GM19397 (cell line): ENCODE measurements around the gene TNN.
"Not testable (repeated sequence)": the region's sequence is repeated elsewhere in the genome, so short reads cannot be mapped to it uniquely, and the experiment has no call there.

ENCODE experiments used
- ATAC-seq: cut with Tn5 transposase; IDR thresholded peaks from one replicate; pipeline ENCODE4 v1.9.1; 2021; ENCODE audit warnings: mild to moderate bottlenecking, moderate library complexity; ENCODE audit not compliant: unreplicated experiment

TNN gene

DNA sequence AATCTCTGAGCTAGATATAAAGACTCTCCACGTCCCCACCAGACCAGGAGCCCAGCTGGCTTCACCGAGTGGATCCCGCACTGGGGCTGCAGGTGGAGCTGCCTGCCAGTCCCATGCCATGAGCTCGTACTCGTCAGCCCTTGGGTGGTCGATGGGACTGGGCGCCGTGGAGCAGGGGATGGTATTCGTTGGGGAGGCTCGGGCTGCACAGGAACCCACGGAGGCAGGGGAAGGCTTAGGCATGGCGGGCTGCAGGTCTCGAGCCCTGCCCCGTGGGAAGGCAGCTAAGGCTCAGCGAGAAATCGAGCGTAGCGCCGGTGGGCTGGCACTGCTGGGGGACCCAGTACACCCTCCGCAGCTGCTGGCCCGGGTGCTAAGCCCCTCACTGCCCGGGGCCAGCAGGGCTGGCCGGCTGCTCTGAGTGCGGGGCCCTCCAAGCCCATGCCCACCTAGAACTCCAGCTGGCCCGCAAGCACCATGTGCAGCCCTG is 40.7 kb downstream of the TNN start:
- not testable (repeated sequence) for ATAC-seq

DNA sequence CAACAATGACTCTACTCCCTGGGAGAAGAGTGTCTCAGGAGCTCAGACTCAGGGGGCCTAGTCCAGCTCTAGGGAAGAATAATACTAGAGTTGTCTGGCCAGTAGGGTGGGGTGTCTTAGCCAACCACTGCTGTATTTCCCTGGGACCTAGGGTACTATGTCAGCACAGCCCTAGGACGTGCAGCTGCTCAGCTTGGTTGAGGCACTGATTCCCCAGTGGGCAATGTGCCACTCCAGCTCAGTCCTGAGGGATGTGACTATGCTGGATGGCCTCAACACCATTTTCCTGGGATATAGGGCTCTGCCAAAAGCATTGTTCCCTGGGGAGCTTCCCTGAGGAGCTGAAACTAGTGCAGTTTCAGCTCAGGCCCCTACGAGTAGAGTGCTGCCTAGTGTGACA is 47.4 kb downstream of the TNN start:
- ATAC-seq, result no peak

DNA sequence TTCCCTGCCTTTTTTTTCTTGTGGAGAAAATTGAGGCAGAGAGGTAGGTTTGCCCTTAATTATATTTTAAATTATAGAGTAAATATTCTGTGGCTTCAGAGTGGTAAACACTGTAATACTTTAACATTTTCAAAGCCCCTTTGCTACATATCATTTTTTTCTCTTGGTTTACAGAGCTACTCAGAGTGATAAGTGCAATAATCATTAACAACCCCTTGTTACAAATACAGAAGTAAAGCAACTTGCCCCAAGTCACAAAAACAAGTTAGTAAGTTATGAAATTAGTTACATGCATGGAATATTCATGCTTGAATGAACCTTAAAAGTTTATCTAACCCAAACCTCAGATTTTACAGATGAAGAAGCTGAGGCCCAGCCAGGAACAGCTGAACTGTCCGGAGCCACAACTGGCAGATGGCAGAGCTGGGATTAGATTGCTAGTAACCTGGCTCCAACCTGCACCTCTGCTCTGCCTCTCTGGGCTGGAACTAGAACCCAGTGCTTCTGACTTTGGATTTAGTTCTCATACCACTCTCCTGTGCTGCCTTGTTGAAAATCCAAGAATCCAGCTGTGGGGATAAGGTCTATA is 48.7 kb downstream of the TNN start:
- no peak for ATAC-seq

DNA sequence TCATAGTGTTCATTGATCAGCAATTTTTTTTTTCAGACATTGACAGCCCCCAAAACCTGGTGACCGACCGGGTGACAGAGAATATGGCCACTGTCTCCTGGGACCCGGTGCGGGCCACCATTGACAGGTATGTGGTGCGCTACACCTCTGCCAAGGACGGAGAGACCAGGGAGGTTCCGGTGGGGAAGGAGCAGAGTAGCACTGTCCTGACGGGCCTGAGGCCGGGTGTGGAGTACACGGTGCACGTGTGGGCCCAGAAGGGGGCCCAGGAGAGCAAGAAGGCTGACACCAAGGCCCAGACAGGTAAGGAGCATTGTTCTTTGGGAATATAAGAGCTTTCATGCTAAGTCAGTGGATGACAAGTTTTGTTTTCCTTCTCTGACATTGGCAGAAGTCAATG is 49.3 kb downstream of the TNN start:
- ATAC-seq, result no peak

DNA sequence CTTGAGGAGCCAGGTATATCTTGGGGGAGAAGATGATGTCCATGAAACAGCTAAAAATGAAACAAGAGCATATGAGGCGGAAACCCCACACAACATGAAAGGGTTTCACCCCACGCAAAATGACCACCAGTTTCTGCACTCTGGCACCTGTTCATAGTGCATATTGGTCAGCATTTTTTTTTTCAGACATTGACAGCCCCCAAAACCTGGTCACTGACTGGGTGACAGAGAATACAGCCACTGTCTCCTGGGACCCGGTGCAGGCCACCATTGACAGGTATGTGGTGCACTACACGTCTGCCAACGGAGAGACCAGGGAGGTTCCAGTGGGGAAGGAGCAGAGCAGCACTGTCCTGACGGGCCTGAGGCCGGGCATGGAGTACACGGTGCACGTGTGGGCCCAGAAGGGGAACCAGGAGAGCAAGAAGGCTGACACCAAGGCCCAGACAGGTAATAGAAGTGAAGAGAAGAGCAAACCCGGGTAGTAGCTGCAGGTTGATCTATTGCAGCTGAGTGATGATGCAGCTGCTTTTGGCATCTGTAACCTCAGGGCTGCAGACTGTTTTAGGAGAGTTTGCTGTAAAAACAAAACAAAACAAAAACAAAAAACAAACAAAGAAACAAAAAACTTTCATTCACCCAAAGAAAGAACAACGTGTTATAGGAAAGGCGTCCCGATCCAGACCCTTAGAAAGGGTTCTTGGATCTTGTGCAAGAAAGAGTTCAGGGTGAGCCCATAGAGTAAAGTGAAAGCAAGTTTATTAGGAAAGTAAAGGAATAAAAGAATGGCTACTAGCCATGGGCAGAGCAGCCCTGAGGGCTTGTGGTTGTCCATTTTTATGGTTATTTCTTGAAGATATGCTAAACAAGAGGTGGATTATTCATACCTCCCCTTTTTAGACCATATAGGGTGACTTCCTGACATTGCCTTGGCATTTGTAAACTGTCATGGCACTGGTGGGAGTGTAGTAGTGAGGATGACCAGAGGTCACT is 51.0 kb downstream of the TNN start:
- no peak for ATAC-seq

DNA sequence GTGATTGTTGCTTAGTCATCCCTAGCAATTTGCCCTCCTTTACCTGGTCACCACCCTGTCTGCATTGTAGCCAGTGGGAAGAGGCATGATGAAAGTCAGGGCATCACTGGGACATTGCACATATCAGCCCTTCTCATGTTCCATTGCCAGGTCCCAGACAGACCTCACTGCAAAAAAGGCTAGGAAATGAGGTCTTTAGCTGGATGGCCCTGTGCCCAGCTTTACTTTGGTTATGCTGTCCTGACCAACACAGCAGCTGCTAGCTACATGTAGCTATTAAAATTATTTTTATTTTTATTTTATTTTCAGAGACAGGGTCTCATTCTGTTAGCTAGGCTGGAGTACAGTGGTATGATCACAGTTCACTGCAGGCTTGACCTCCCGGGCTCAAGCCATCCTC is 52.9 kb downstream of the TNN start:
- ATAC-seq, result no peak

- ATAC-seq, result no peak
Measured at GRCh38 chr1:175124861-175125260, 57.2 kb downstream of the TNN start.

DNA sequence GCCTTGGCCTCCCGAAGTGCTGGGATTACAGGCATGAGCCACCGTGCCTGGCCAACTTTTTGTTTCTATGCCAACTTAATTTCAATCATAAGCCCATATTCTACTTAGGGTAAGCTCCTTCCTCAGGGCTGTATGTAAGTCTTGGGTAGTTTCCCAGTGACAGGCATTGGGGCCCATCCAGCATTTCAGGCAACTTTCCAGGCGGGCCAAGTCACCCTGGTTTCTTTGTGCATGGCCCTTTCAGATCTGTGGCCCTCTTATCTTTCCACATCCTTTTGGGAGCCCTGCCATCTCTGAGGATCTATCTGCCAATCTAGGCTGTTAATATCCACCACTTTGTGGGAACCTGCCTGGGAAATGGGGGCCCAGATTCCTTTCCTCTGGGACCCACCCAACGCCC is 58.7 kb downstream of the TNN start:
- no peak for ATAC-seq

GRCh38 chr1:175127565-175127964 is 59.9 kb downstream of the TNN start:
- ATAC-seq, result no peak

- ATAC-seq, result no peak
Measured at GRCh38 chr1:175128523-175128922, 60.9 kb downstream of the TNN start.

DNA sequence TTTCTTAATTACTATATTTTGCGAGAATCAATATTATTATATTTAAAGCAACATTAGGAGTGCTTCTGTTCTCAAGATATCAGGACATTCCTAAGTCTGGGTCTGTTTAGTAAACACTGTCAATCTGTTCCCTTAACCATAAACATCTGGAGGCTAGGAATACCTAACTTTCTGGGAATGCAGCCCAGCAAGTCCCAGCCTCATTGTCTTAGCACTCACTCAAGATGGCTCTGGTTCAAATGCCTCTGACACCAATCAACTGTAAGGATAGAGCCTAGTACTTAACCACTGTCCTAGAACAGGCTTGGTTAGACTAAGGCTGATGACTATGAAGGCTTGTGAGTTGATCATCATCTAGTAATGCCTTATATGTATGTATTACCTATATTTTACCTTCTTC is 61.5 kb downstream of the TNN start:
- ATAC-seq, result no peak

GRCh38 chr1:175129644-175129996 is 62.0 kb downstream of the TNN start:
- ATAC-seq, result no peak

DNA sequence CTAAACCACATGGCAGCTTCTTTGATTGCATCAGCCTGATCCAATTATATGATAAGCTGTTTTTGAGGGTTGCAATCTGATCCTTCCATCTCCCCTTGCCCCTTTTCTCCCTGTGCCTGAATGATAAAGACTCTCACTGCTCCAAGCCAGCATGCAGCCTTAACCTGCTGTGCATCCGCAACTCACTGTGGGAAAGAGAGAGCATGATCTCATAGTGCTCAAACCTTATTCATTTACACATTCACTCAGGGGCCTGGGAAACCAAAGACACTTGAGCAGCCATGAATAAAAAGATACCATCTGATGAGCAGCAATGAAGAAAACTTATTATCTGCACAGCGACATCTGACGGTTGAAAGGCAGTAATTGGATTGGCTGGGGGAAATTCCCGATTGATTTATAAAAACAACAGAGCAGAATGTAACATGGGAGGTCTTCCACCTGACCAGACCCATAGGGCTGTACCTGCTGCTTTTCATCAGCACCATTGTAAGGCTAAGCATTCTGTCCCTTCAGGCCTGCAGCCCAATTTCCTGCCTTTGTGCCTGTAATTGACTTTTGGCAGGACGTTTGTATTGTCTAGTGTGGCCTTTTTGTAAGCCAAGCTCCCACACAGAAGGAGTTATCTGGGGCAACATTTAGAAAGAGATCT is 62.5 kb downstream of the TNN start:
- no peak for ATAC-seq

DNA sequence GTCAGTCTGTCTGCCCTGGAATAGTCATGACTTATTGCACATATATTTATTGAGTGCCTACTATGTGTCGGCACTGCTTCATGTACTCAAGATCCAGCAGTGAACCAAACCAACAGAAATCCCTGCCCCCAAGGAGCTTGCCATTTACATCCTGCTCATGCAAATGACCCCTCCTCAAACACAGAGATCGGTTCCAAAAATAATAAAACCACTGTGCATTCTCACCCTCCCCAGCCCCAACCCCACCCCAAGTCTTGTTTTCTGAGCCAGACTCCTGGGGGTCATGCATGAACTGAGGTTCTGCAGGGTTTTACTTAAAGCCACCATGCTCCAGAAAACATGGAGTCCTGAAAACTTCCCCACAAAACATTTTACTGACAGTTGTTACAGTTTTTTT is 63.0 kb downstream of the TNN start:
- ATAC-seq, result no peak

GRCh38 chr1:175131095-175131494 is 63.5 kb downstream of the TNN start:
- no peak for ATAC-seq

DNA sequence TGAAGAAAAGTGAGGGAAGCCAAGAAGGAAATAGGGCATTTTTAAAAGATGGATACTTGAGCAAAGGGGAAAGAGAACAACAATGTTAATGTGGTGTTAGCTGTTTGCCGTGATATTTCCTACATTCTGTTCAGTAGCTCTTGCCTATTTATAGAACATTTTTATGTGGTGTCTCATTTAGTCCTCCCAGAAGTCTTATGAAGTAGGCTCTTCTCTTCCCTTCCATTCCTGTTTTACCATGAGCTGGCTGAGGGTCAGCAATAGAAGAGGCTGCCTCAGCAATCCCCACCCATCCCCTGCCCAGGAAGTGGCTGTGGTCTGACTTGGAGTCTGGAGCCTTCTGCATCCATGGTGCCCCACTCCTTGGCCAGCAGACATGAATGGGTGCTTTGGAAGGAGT is 64.8 kb downstream of the TNN start:
- no peak for ATAC-seq

DNA sequence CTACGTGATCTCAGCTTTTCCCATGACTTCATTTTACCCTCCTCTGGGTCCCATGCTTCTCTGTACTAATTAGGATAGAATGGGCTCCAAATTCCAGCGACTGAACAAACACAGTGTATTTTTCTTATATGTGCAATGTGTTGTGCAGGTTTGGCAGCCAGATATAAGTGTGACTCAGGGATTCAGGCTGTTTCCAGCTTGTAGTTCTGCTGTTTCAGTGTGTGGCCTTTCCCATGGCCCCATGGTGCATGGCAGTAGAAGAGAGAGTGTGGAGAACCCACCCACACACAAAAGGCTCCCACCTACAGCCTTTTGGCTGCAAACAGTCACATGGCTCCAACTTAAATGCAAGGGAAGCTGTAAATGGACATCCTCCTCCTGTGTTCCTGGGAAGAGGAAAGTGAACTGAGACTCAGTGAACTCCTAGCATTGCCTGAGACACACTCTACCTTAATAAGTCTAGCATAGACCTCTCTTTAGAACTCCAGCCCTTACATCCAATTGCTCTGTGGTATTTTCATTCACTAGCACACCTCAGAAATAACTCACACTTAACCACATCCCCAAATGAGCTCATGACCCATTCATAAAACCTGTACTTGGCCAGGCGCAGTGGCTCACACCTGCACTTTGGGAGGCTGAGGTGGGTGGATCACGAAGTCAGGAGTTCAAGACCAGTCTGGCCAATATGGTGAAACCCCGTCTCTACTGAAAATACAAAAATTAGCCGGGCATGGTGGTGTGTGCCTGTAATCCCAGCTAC is 66.2 kb downstream of the TNN start:
- no peak for ATAC-seq

DNA sequence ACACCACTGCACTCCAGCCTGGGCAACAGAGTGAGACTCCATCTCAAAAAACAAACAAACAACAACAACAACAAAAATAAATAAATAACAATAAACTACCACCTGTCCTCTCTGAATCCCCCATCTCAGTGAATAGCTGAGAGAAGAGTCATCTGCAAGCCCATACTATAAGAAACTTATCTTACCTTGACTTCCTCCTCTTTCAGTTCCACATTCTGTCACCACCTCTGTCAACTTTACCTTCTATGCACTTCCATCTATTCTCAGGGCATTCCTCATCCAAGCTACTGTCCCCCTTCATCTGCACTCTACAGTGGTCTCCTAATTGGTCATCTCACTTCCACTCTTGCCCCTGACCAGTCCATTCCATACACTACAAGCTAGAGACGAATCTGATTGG is 66.9 kb downstream of the TNN start:
- no peak for ATAC-seq

- ATAC-seq, result no peak
Measured at GRCh38 chr1:175136246-175136645, 68.6 kb downstream of the TNN start.

- no peak for ATAC-seq
Measured at GRCh38 chr1:175137369-175137768, 69.7 kb downstream of the TNN start.

GRCh38 chr1:175138579-175138978 is 70.9 kb downstream of the TNN start:
- no peak for ATAC-seq
